ENCODE results near the gene EPN1.
"Not testable (repeated sequence)": the region's sequence is repeated elsewhere in the genome, so short reads cannot be mapped to it uniquely, and the experiment has no call there.

The EPN1 gene

DNA sequence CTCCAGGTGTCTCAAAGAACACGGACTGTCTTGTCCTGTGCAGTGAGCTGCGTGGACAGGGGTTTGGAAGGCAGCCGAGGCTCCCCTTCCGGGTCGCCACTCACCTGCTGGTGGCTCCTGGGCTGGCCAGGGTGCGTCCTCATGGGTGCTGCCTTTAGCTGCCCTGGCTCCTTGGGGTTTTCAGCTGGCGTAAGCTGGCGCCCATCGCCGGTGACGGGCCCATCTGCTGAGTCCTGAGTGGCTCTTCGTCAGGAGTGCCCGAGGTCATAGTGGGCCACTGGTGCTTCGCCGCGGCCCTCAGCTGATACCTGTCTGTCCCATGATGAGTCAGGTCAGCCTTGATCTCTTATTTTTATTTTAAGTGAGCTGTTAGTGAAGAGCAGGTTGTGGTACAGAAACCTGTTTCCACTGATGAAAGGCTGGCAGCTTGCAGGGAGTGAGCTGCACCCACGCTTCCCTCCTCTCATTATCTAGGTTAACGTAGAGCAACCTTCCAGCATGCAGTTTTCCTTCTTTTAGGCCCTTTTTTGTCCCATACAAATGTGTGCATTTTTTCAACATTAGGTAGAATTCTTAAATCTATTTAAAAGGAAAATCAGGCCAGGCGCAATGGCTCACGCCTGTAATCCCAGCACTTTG, 18.4 kb downstream of the EPN1 start:
- no peak for DNase-seq (ENCODE audit: low spot score)

DNA sequence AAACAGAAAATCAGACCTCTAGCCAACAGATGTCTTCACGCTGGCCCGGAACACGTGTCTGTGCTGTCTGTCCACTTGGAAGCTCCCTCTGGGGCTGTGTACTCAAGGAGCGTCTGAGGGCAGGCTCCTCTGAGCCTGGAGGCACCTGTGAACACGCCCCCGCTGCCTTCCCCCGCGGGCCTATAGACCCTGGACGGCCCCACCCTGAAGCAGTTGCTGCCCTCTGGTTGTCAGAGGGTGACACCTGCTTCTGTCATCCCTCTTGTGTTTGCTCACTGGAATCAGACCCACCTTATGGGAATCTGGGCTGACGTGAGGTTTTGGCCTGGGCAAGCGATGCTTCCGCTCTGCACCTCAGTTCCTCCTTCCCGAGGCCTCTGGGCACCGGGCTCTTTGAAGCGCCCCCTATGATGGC, 19.2 kb downstream of the EPN1 start:
- DNase-seq (ENCODE audit: low spot score) = no peak

DNA sequence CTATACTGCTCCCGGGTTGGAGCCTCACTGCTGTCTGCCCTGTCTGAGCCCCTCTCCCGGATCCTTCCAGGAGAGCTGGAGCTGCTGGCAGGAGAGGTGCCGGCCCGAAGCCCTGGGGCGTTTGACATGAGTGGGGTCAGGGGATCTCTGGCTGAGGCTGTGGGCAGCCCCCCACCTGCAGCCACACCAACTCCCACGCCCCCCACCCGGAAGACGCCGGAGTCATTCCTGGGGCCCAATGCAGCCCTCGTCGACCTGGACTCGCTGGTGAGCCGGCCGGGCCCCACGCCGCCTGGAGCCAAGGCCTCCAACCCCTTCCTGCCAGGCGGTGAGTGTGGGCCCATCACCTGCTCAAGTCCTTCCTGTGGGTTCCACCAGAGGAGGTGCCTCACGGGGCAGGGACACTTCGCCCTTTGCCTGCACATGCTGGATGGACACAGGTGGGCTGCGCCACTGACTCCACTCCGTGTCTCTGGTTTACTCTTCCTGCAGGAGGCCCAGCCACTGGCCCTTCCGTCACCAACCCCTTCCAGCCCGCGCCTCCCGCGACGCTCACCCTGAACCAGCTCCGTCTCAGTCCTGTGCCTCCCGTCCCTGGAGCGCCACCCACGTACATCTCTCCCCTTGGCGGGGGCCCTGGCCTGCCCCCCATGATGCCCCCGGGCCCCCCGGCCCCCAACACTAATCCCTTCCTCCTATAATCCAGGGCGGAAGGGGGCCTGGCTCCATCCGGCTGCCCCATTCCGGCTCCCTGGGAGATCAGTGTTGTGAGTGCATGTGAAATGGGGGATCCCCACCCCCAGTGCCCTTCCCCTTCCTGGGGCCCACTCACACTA, 19.8 kb downstream of the EPN1 start:
- no peak for DNase-seq (ENCODE audit: low spot score)

DNA sequence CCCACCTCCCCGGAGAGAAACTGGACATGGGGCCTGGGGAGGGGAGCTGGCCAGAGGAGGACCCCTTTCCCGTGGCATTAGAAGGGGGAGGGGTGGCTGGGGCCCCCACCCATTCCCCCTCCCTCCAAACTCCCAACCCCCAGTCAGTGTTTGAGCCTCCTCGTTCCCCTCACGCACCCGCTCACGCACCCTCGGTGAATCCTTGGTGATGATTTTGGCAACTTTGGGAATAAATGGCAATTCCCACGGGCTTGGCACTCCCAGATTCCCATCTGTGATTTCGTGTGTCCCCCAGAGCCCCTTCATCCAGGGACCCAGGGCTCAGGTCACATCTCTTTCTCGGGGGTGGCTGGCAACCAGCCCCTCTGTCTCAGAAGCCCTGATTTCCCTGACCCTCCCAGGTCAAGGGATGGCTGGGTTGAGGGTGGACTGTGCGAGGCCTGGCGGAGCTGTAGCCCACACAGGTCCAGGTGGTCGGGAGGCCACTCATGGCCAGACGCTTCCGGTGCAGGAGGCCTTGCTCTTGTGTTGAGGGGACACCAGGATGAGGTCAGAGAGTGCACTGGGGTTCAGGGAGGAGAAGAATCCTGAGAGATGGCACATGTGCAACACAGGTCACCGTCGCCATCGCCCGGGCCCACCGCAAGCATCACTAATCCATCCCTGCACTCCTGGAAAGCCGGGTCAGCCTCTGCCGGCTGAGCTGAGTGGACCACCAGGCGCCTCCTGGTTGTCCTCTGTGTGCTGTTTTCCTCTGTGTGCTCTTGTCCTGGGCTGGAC, 20.7 kb downstream of the EPN1 start:
- DNase-seq (ENCODE audit: low spot score) = no peak

DNA sequence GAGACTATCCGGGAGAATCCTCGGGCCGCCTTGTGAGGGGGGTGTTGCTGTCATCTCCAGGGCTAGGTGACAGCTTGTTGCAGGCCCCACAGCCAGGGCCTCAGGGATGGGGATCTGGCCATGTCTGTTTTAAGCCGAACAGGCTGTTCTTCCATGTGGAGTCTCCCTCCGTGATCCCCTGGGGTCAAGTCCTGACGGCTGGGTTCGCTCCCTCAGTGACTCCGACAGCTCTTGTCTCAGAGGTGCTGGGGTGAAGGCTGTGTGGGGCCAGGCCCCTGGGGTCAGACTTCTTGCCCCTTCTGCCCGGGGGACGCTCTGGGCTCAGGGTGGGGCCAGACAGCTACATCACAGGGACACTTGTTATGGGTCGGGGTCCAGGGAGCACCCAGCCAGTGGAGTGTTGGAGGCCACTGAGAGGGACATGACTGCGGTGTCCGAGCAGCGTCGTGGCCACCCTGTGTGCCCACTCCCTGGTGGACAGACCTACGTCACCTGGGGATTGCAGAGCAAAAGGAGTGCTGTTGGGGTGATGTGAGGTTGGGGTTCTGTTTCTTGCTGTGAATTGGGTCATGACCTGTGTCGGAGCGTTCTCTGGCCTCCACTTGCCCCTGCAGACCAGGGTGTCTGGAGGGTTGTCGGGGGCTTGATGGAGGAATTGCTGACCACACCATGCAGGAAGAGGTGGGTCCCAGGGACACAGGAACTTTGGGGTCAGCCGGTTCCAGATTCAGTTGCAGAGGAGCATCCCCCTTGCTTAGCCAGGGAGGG, 21.5 kb downstream of the EPN1 start:
- no peak for DNase-seq (ENCODE audit: low spot score)

DNA sequence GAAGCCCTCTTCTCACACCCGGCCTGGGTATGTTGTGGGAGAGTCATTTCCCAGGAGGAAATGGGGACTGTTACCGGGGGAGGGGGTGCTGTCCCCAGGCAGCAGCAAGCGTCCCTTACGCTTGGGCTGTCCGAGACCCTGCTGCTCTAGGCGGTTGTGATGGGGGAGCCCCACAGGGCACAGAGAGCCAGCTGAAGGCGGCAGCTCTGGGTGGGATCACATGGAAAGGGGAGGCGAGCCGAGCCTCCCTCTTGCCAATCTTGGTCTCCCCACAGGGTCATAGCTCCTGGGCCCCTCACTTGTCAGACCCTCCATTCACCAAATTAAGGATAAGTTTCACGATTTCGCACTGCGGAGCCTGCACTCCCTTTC, 22.0 kb downstream of the EPN1 start:
- DNase-seq (ENCODE audit: low spot score) = no peak

DNA sequence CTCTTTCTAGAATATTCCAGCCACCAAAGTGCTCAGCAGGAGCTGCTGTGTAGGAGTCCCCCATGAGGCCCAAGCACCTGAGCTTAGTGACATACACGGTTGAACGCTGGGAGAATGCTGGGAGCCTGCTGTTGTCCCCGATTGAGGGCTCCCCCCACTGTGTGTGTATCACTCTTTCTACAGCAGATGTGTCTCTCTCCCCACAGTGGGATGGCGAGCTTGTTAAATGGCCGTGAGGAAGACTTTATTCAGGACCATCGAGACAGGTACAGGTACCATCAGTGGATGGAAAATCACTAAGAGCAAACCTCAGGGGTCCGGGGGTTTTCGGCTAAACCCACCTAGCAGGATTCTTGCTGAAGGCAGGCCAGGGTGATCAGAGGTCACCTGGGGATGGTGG, 22.7 kb downstream of the EPN1 start:
- no peak for DNase-seq (ENCODE audit: low spot score)

DNA sequence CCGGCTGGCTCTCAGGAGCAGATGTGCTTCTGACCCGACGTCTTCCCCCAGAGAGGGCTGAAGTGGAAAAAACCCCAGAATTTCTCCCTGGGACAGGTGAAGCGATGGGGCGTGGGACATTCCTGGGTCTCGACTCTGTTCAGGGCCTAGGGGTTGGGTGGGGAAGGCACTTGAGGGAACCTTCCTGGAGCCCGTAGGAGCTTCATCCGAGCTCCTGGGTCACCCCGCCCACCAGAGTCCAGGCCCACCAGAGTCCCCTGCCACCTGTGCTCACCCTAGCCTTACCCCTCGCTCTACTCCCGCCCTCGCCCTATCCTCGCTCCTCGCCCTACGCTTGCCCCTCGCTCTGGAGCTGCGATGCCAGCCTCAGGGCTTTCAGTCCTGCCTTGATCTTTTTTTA, 23.2 kb downstream of the EPN1 start:
- DNase-seq (ENCODE audit: low spot score) = no peak

DNA sequence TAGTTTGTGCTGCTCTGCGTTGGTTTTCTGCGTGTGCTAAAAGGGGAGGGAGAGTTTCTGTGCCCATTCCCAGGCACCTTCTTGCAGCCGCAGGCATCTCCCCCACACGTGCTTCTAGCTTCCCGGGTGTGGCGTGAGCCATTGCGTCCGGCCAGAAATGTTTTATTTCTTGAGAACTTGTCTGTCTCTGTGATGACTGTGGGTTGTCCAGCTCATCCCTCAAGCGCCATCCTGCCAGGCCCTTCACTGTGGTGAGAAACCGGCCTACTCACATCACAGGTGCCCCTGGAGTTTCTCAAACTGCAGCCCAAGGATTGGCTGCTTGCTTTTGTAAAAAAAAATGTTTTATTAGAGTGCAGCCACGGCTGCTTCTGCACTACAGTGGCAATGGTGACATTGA, 24.2 kb downstream of the EPN1 start:
- DNase-seq (ENCODE audit: low spot score) = no peak

DNA sequence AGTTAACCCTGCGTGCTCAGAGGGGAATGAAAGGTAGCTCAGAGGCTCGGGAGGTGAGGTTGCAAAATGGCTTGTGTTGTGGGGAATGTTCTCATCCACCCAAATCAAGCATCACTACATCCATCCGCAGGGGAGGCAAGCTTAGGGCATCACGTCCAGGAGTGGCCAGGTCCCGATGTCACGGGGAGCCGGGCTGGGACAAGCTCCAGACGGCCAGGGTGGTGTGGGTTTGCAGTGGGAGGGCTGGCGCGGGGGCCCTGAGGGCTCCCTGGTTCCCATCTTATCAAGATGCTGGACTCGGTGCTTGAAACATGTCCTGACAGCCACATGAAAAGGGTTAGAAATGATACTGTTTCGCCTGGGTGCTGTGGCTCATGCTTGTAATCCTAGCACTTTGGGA, 25.8 kb downstream of the EPN1 start:
- no peak for DNase-seq (ENCODE audit: low spot score)

DNA sequence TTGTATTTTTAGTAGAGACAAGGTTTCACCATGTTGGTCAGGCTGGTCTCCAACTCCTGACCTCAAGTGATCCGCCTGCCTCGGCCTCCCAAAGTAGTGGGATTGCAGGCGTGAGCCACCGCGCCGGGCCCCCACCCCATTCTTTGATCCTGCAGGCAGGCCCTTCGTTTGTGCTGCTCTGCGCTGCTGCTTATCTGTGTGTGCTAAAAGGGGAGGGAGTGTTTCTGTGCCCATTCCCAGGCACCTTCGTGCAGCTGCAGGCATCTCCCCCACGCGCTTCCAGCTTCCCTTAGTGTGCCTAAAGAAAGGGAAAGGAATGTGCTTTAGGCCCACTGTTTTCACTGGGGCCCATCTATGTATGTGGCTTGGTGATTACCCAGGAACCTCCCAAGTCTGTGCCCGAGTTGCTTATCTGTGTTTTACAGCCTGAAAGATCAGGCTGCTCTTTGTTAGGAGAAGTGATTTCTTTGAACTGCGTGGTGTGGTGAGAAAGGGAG, 27.2 kb downstream of the EPN1 start:
- no peak for DNase-seq (ENCODE audit: low spot score)

DNA sequence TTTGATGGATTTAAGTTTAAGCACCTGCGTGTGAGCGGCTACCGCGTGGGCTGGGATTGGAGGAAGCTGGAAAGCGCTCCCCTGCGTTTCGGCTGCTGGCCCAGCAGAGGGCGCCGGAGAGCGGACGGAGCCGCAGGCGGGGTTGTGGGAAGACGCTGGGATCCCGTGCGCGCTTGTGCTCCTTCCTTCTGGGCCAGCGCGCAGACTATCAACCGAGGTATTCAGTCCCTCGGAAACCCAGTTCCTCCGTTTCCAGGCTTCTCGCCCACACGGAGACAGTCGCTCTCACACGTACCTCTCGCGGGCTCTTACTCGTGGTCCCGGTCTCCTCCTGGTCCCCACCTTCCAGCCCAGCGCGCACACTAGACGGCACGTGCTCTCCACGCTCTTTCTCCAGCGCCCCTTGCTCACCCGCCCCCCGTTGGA, 28.8 kb downstream of the EPN1 start:
- DNase-seq (ENCODE audit: low spot score) = peak; percentile 65

DNA sequence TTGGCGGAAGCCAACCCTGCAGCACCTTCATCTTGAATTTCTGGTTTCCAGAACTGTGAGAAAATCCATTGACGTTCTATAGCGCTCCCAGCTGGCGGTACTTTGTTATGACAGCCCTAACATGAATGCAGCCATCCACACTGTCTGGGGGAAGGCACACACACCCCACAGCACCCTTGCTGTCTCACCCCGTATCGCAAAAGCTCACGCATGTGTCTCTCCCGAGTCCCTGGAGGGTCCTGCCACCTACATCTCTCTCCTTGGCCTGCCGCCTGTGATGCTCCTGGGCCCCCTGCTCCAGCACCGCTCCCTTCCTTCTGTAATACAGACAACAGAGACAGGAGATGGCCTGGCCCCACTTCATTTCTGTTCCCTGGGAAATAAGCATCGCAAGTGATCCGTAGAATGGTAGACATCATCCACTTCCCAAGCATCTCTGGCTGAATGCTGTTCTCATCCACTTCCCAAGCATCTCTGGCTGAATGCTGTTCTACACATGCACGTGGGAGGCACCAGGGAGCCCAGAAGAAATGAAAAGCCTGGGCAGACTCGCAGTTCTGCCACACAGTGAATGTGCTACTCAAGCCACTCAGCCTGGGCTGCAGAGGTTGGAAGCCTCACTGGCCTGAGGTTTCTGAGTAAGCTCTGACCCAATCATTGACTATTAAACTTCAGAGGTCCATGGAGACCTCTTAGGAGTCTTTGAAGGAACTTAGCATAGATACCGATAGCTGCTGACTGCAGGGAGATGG, 29.6 kb downstream of the EPN1 start:
- DNase-seq (ENCODE audit: low spot score) = peak; percentile 12

DNA sequence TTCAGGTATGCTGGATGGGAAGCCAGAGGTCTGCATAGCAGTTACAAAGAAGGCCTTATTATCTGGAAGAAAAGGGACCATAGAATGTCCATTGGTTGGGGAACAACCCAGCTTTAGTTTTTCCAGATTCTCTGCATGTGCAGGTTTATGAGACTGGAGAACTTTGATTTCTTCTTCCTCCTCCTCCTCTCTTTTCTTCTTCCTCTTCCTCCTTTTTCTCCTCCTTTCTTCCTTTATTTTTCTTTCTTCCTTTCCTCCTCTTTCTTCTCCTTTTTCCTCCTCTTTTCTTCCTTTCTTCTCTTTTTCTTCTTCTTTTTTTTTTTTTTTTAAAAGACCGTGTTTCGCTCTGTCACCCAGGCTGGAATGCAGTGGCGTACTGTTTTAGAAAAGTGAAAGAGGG, 30.9 kb downstream of the EPN1 start:
- no peak for DNase-seq (ENCODE audit: low spot score)

DNA sequence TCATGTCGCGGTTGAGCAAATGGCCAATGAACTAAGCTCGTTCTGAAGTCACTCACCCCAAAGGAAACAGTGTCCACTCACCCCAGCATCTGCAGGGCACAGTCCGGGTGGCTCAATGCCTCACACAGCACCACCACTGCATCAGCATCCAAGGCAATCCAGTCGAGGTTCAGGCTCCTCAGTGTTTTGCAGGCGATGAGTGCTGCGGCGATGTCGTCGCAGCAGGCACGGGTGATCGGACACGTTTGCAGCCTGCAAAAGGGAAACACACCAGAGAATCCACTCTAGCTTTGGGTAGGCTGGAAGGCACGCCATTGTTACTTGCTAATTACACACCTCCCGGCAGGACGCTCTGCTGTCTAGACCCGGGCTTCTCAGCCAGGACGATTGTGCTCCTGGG, 36.7 kb downstream of the EPN1 start:
- DNase-seq (ENCODE audit: low spot score) = no peak

DNA sequence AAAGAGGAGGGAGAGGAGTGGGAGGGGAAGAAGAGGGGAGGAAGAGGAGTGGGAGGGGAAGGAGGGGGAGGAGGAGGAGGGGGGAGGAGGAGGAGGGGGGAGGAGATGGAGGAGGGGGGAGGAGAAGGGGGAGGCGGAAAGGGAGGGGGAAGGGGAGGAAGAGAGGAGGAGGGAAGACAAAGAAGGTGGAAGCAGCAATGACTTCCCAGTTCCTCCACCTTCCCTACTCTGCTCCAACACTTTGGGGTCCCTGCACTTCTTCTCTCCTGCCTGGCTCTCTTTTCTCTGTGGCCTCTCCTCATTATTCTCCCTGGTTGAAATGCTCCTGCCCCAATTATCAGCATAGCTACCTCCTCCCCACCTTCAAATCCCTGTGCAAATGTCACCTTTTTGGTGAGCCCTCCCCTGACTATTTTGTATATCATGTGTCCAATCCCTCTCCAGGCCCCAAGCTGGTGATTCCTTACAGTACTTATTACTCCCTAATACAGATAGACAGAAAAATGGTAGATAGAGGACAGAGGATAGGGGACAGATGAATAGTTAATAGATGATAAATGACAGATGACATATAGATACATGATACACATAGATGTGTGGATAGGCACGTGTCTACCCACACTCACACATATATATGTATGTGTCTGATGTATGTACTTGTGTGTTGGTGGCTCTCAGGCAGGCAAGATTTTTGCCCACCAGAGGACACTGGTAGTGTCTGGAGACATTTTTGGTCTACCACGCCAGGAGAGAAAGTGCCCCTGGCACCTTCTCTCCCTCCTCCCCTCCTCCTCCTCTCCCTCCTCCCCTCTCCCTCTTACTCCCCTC, 38.0 kb downstream of the EPN1 start:
- no peak for DNase-seq (ENCODE audit: low spot score)

DNA sequence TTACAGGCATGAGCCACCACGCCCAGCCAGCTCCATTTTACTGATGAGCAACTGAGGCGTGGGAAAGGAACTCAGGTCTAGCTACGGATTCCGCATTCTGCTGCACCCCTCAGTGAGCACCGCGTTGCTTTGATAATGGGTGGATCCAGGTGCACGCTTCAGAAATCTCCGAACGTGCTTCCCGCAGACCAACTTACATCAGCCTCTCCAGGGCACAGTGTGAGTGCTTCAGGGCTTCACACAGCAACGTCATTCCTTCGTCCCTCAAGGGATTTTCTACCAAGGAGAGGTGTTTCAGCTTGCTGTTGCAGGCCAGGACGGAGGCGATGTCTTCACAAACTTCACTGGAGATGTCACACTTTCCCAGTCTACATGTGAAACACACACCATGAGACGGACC, 41.5 kb downstream of the EPN1 start:
- no peak for DNase-seq (ENCODE audit: low spot score)

DNA sequence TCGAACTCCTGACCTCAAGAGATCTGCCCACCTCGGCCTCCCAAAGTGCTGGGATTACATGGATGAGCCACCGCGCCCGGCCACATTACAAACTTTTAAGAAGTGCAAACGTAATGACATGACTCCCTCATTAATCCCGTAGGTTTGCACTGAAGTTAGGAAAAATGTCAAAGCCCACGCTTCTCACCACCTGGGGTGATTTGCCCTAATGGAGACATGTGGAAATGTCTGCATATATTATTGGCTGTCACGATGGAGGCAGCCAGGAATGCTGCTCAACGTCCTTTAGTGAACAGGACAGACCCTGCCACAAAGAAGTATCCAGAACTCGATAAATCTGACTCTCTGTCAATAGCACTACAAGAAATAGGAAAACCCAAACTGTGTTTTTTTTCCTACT, 42.2 kb downstream of the EPN1 start:
- DNase-seq (ENCODE audit: low spot score) = no peak

DNA sequence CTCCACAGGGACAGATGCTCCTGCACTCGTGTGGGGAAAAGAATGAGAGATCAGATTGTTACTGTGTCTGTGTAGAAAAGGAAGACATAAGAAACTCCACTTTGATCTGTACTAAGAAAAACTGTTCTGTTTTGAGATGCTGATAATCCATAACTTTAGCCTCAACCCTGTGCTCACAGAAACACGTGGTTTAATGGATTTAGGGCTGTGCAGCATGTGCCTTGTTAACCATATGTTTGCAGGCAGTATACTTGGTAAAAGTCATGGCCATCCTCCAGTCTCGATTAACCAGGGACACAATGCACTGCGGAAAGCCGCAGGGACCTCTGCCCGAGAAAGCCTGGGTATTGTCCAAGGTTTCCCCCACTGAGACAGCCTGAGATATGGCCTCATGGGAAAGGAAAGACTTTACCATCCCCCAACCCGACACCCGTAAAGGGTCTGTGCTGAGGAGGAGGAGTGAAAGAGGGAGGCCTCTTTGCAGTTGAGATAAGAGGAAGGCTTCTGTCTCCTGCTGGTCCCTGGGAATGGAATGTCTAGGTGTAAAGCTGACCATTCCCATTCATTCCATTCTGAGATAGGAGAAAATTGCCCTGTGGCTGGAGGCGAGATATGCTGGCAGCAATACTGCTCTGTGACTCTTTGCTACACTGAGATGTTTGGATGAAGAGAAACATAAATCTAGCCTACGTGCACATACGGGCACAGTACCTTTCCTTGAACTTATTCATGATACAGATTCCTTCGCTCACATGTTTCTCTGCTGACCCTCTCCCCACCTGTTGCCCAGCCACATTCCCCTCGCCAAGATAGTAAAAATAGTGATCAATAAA, 43.1 kb downstream of the EPN1 start:
- not testable (repeated sequence) for DNase-seq (ENCODE audit: low spot score)

Measured in AG08396 (cell line).